NCI-H146 (cell line): ENCODE data around the gene ZBTB16.
A peak's percentile ranks its signal among the peaks of the same experiment; 100 is the strongest.

Source experiments
- DNase-seq: peaks from one replicate; lab custom pipeline; 2025; lab: John Stamatoyannopoulos, UW

Gene ZBTB16

GRCh38 chr11:114154271-114155047, 94.9 kb downstream of the ZBTB16 start:
- DNase-seq: no peak

GRCh38 chr11:114155116-114155515, 95.6 kb downstream of the ZBTB16 start:
- DNase-seq: no peak

GRCh38 chr11:114156131-114156581, 96.6 kb downstream of the ZBTB16 start:
- no peak for DNase-seq

- no peak for DNase-seq
Measured at GRCh38 chr11:114156782-114157181, 97.3 kb downstream of the ZBTB16 start.

- no peak for DNase-seq
Measured at GRCh38 chr11:114157476-114158050, 98.1 kb downstream of the ZBTB16 start.

DNA sequence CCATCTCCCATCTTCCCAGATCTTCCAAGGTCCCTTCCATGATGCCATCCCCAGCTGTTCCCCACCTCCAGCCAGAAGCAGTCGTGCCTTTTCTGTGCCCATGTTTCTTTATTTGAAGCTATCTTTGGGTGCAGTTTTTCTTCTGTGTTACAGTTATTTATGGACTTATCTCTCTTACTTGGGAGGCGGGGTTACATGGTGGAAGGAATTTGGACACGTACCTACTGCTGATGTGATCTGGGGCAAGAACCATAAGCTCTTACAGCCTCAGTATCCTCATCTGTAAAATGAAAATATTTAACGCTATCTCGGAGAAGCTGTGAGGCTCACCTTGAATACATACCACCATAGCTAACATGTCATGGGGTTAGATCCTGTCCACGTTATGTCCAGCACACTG, 98.9 kb downstream of the ZBTB16 start:
- no peak for DNase-seq

GRCh38 chr11:114158886-114159285, 99.4 kb downstream of the ZBTB16 start:
- DNase-seq: no peak

GRCh38 chr11:114159320-114159719, 99.8 kb downstream of the ZBTB16 start:
- peak; percentile 5 for DNase-seq

GRCh38 chr11:114159802-114160632, 100.5 kb downstream of the ZBTB16 start:
- DNase-seq: peak; percentile 96

DNA sequence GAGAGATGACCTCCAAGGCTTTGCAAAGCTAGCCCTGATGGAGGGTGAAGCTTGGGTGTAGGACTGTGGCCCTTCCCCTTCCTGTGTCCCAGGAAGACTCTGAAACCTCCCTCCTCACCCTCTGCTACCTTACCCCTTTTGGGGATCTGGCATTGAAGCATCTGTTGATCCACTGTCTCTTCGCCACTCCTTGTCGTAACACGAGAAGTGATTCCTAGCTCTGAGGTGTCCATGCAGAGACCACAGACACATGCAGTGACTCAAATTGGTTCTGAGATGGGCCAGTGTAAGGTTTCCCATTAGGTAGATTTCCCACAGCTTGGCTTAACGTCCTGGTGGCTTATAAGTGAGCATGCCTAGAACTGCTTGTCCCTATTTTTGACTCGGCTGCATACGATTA, 101.4 kb downstream of the ZBTB16 start:
- no peak for DNase-seq

GRCh38 chr11:114161486-114162250, 102.2 kb downstream of the ZBTB16 start:
- DNase-seq: no peak

DNA sequence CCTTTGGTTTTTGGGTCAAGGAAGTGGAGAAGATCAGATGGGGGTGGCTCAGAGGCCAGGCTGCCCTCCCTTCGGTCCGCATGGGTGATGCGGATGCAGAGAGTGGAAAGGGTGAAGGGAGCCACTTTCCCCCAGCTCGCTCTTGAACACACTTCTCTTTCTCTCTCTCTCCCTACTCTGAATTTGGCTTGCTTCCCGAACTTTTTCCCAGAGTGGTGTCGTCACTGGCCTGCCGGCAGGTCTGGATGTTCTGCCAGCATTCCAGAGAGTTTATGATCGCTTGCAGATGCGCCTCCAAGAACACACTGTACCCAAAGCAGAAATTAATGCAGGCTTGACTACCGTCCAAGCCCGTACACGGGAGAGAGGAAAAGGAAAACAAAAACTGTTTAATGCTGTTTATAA, 103.2 kb downstream of the ZBTB16 start:
- no peak for DNase-seq

- DNase-seq: no peak
Measured at GRCh38 chr11:114163229-114163631, 103.7 kb downstream of the ZBTB16 start.

DNA sequence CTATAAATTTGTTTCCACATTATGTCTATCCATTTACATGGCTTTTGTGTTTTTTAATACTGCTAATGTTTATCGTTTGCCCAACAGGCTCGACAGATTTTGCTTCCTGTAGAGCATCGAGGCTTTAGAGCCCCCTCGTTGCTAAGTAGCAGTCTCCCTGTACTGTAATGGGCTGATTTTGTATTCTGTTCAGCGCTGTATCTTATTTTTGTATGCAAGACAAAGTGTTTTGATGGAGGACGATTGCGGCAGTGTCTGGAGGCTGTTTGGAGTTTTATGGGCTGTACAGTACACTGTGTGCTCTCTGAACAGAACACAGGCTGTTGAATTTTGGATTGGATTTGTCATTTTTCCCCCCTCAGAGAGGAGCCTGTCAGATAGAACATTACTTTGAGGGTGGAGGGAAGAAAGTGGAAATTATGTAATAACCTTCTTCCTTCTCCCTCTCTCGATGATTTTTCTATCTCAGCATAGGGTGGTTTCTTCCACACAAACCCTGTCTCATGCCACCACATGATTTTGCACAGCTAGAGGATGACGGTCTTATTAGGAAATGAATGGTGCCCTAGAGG, 104.4 kb downstream of the ZBTB16 start:
- no peak for DNase-seq

GRCh38 chr11:114164546-114164945, 105.0 kb downstream of the ZBTB16 start:
- DNase-seq: no peak

- no peak for DNase-seq
Measured at GRCh38 chr11:114165326-114166230, 106.1 kb downstream of the ZBTB16 start.

DNA sequence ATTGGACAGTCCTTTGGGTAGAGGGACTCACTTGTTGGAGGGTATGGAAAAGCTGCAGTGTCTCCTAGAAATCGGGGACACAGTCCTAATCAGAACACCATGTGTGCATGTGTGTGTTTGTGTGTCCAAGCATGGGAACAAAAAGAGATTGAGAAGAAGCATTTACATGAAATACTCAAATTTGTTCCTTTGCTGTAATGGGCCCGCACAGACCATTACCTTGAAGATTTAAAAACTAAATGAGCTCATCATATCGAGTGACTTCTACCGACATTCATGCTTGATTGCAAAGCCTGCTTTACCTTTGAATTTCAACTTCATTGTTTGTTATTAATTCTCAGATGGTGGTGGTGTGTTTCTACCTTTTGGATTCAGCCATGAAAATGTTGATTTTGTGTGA, 106.9 kb downstream of the ZBTB16 start:
- DNase-seq: no peak

- DNase-seq: peak; percentile 80
Measured at GRCh38 chr11:114166897-114167323, 107.4 kb downstream of the ZBTB16 start.

DNA sequence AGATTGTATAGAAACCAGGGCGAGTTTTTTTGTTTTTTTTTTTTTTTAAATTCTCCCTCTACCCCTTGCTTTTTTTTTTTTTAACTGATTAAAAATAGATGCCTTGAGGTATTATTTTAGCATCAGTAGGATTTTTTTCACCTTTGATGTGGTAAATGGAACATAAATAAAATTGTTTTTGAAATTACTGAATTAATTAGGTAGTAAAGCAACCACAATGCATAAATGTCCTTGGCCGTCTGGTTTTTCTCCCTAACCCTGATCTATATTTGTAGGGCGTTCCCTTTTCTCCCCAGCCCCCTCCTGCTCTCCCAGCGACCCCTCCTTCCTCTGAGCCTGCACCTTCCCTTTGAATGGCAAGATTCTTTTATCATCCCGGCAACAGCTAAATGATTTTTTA, 107.8 kb downstream of the ZBTB16 start:
- DNase-seq: no peak

DNA sequence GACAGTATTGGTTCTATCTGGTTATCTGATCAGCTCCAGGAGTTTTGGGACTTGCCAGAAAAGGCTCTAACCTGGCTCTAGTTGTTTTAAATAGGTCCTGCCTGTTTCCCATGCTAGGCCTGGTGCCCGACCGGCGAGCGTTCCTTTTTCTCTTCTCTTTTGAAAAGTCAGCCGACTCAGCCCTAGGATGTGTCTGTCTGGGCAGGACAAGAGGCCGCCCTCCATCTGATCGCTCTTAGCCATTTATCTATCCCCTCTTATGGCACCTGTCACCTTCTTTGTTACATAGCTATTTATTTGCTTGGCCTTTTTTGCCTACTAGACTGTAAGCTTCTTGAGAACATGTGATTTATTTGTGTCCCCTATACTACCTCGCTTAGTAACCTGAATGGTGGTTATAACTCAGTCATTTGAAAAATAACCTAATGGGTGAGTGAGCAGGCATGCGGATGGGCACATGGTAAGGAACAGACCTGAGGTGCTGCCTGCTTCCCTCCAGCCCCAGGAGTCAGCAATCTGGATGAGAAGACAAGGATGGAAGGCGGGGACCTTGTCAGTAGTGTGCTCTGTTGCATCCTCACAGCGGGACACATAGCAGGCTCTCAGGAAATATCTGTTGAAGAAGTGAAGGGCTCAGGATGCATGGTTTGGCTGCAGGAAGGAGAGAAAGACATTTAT, 108.4 kb downstream of the ZBTB16 start:
- no peak for DNase-seq
